ENCODE measurements around the gene SORCS2.

The SORCS2 gene

GRCh38 chr4:7723625-7724024 lies 531.3 kb downstream of the SORCS2 start (continued):
- TF ChIP-seq YY2 (tag by site-specific recombination; IDR thresholded peaks at IDR 0.05) (no peak), ZNF416 (tag by site-specific recombination; IDR thresholded peaks at IDR 0.05) (no peak), ZNF621 (tag by site-specific recombination; IDR thresholded peaks at IDR 0.05) (no peak), ZNF529 (tag by site-specific recombination; IDR thresholded peaks at IDR 0.05; ENCODE audit: insufficient replicate concordance) (no peak), GLI2 (tag by site-specific recombination; IDR thresholded peaks at IDR 0.05; ENCODE audit: borderline replicate concordance, low read depth) (no peak), ZNF777 (tag by site-specific recombination; IDR thresholded peaks at IDR 0.05; ENCODE audit: borderline replicate concordance) (no peak), ZNF350 (tag by site-specific recombination; IDR thresholded peaks at IDR 0.05) (no peak), SP3 (tag by site-specific recombination; IDR thresholded peaks at IDR 0.05) (no peak), REPIN1 (tag by site-specific recombination; IDR thresholded peaks at IDR 0.05; ENCODE audit: low read depth) (no peak)
- TF ChIP-seq, protein P1, sequence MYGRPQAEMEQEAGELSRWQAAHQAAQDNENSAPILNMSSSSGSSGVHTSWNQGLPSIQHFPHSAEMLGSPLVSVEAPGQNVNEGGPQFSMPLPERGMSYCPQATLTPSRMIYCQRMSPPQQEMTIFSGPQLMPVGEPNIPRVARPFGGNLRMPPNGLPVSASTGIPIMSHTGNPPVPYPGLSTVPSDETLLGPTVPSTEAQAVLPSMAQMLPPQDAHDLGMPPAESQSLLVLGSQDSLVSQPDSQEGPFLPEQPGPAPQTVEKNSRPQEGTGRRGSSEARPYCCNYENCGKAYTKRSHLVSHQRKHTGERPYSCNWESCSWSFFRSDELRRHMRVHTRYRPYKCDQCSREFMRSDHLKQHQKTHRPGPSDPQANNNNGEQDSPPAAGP (tag by site-specific recombination; IDR thresholded peaks at IDR 0.05) = no peak

DNA sequence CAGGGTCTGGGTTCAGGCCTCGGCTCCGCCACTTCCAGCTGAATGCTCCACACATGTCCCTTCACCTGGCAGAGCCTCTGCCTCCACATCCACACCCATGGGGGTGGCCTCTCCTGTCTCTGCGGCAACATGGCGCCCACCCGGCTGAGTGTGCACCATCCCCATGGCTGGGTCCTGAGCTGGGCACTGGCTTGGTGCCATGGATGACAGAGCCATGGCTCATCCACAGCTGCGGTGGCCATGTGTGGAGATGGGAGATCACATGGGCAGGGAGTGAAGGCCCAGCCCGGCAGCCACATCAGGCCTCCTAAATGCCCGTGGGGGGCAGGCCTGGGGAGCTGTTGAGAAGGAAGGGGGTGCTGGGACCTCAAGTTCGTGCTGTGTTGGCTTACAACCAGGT lies 533.6 kb downstream of the SORCS2 start:
- ChIA-PET CTCF (no interaction called here), POLR2A (no interaction called here)
- H3K36me3 ChIP-seq (ENCODE audit: control insufficient read depth in 2 of 2, insufficient read depth in 1 of 2, low read length in 2 of 2) = no peaks in the 10 kb centered on the region
- H3K4me1 ChIP-seq (ENCODE audit: control insufficient read depth, insufficient read depth, low read length) = no peaks in the 10 kb centered on the region
- TF ChIP-seq, protein P2, sequence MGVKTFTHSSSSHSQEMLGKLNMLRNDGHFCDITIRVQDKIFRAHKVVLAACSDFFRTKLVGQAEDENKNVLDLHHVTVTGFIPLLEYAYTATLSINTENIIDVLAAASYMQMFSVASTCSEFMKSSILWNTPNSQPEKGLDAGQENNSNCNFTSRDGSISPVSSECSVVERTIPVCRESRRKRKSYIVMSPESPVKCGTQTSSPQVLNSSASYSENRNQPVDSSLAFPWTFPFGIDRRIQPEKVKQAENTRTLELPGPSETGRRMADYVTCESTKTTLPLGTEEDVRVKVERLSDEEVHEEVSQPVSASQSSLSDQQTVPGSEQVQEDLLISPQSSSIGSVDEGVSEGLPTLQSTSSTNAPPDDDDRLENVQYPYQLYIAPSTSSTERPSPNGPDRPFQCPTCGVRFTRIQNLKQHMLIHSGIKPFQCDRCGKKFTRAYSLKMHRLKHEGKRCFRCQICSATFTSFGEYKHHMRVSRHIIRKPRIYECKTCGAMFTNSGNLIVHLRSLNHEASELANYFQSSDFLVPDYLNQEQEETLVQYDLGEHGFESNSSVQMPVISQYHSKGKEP (tag by site-specific recombination; IDR thresholded peaks at IDR 0.05) = no peak
- no peak for TF ChIP-seq ZNF677 (tag by site-specific recombination; IDR thresholded peaks at IDR 0.05)
- TF ChIP-seq ZNF140 (tag by site-specific recombination; IDR thresholded peaks at IDR 0.05) = no peak
- TF ChIP-seq ZNF280D (tag by site-specific recombination; IDR thresholded peaks at IDR 0.05) = no peak
- TF ChIP-seq ZNF19 (tag by site-specific recombination; IDR thresholded peaks at IDR 0.05; ENCODE audit: low read depth) = no peak
- H3K4me3 ChIP-seq (ENCODE audit: low read depth, low read length) = no peak overlapping the region
- H3K9me3 ChIP-seq (ENCODE audit: control insufficient read depth, insufficient read depth, low read depth, low read length) = no peaks in the 10 kb centered on the region
- H3K27ac ChIP-seq (ENCODE audit: extremely low read depth, low read depth, low read length) = no peak overlapping the region

DNA sequence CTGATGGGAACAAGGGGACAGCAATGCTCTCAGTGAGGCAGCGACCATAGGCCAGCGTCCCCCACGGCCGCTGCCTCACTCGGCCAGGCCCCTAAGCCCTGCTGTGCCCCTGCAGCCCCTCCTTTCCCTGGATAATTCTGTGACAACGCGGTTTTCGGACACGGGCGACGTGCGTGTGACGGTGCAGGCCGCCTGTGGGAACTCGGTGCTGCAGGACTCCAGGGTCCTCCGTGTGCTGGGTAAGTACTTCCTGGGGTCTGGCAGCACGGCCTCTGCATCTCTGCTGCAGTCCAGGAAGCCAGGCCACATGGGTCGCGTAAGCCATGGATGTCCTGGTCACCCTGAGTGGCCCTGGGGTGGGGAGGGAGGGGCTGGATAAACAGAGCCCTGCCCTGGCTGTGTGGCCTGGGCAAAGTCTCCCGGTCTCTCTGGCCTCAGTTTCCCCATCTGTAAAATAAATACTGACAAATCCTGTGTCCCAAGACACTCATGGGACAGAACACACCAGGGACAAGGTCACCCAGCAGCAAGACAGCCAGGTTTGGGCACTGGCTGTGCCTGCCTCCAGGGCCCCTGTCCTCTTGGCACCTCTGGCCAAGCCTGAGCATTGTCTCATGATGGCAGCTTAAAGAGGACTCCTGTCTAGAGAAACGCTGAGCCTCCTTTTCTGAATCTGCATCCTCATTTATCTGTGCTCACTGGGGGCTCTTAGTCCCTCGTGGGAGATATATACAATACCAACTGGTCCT lies 534.5 kb downstream of the SORCS2 start:
- CTCF ChIA-PET = no interaction called here
- no peaks in the 10 kb centered on the region for H3K36me3 ChIP-seq (ENCODE audit: control insufficient read depth in 2 of 2, insufficient read depth in 1 of 2, low read length in 2 of 2)
- POLR2A ChIA-PET = no interaction called here
- no peak overlapping the region for H3K27ac ChIP-seq (ENCODE audit: extremely low read depth, low read depth, low read length)
- no peaks in the 10 kb centered on the region for H3K4me1 ChIP-seq (ENCODE audit: control insufficient read depth, insufficient read depth, low read length)
- H3K4me3 ChIP-seq (ENCODE audit: low read depth, low read length) = no peak overlapping the region
- no peaks in the 10 kb centered on the region for H3K9me3 ChIP-seq (ENCODE audit: control insufficient read depth, insufficient read depth, low read depth, low read length)
- no peak for TF ChIP-seq ZFP3 (tag by site-specific recombination; IDR thresholded peaks at IDR 0.05; ENCODE audit: low read depth)
- no peak for TF ChIP-seq PATZ1 (tag by site-specific recombination; IDR thresholded peaks at IDR 0.05)
- TF ChIP-seq ZNF830 (tag by site-specific recombination; IDR thresholded peaks at IDR 0.05; ENCODE audit: low read depth) = no peak
- no peak for TF ChIP-seq ZSCAN5A (tag by site-specific recombination; IDR thresholded peaks at IDR 0.05)
- TF ChIP-seq ZNF701 (tag by site-specific recombination; IDR thresholded peaks at IDR 0.05) = no peak
- TF ChIP-seq, protein P3, sequence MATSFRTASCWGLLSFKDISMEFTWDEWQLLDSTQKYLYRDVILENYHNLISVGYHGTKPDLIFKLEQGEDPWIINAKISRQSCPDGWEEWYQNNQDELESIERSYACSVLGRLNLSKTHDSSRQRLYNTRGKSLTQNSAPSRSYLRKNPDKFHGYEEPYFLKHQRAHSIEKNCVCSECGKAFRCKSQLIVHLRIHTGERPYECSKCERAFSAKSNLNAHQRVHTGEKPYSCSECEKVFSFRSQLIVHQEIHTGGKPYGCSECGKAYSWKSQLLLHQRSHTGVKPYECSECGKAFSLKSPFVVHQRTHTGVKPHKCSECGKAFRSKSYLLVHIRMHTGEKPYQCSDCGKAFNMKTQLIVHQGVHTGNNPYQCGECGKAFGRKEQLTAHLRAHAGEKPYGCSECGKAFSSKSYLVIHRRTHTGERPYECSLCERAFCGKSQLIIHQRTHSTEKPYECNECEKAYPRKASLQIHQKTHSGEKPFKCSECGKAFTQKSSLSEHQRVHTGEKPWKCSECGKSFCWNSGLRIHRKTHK (tag by site-specific recombination; IDR thresholded peaks at IDR 0.05) = no peak

Measured in HEK293 (cell line).